HG03175 (cell line): Measurements from ENCODE around the gene MEIS2.

Experiments
- ATAC-seq: cut with Tn5 transposase; IDR thresholded peaks from one replicate; pipeline ENCODE4 v1.9.1; 2021; ENCODE audit warnings: mild to moderate bottlenecking, moderate library complexity; ENCODE audit not compliant: unreplicated experiment

MEIS2 gene

DNA sequence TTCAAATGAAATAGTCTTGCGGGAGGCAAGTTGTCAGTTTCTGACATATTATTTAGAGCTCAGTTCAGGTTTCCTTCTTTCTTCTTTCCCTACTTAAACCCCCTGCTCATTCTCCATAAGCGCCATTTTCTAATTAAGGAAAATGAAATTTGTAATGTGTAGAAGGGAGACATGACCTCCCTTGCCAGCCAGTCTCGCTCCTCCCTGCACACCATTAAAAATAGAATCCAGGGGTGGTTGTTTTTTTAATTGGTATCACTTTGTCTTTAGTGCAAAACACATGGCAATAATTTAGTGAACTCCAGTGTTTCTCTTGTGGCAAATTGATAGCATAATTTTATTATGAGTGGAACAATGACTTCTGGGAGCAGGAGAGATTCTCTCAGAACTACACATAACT lies 160.1 kb downstream of the MEIS2 start:
- no peak for ATAC-seq

DNA sequence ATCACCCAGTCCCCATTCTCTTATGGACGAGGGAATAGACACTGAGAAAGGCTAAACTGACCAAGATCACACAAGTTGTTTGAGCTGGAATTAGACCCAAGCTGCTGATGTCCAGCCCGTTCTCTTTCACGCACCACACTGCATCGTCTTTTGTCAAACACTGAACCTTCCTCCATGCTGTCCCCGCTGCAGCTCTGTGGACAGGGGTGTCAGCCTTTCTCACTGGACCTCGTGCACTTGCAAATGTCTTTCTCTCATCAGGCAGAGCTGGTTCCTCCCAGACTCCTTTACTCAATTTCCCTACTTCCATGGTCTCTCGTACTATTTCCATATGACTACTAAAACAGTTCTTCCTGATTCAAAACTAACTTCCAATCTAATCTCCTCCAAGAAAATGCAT lies 161.6 kb downstream of the MEIS2 start:
- ATAC-seq = no peak

DNA sequence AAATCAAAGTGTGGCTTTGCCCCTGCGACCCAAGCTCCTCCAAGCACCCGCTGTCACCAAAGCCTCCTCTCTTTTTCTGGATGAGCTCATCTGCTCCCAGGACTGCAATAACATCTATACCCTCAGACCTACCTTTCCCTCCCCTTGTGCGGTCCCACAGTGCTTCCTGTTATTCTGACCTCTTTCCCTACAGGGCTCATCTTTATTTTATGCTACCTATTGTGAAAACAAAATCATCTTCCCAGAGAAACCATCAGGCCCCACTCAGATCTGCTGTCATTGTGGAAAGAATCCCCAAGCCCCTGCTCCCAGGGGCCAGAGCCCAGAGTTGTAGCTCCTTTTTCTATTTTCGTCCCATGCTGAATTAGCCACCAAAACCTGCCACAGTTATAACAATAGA lies 162.2 kb downstream of the MEIS2 start:
- no peak for ATAC-seq

DNA sequence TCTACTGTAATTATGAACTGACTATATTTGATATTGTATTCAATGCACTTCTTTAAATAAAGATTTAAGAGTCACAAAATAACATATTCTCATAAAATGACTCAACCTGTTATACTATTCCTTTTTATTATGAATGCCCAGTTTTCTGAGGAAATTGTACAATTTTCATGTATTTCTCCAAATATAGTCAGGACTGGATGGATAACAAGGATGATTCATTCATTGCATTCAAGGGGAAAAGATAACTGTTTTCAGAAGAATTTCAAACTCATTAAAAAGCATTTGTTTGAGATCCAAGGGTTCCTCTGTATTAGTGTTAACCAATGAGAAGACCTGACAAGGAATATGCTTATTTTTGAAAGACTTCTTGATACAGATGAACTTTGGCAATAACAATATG lies 163.7 kb downstream of the MEIS2 start:
- no peak for ATAC-seq

DNA sequence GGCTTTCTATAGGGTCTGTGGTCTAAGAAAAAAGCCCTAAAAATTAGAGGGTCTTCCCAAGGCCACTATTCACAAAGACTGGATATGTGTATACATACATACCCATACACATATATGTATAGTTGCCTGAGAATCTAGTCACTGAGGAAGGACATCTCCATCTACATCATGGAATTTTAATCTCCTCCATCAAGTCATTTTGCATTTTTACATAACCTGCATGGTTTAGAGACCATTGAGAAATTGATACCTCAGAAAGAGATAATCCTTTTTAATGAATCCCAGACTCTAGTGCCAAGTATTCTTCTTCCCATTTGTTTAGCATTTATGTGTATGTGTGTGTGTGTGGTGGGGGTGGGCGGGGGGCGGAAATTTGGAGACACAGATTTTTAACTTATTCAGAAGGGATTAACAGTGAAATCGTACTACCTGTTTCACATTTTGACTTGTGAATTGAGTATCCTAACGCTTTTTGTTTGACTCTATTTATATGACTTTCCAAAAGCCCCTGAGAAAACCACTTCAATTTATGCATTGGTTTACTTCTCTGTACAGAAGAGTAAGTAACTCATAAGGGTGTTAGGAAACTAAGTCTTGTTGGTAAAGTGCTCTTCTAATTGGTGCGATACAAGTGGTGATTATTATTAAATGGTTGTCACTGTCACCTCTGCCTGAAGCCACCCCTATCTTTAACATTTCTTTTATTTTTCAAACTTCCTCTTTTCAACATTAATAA lies 166.9 kb downstream of the MEIS2 start:
- no peak for ATAC-seq

DNA sequence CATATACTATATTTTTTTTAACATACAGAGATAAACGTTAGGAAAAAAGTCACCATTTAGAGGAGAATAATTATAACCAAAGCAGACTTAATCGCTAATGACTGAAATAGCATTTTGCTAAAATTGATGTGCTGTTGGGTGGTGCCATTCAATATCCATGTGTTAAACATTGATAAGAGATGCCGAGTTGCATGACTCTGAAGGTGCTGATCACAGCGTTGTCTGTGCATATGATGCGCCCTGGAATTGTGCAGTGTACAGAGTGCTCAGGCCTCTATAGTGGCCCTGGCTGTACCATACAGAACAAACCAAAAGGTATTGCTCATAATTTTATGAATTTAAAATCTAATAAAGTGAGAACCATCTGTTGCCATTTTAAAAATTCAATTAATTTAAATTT lies 168.3 kb downstream of the MEIS2 start:
- no peak for ATAC-seq

DNA sequence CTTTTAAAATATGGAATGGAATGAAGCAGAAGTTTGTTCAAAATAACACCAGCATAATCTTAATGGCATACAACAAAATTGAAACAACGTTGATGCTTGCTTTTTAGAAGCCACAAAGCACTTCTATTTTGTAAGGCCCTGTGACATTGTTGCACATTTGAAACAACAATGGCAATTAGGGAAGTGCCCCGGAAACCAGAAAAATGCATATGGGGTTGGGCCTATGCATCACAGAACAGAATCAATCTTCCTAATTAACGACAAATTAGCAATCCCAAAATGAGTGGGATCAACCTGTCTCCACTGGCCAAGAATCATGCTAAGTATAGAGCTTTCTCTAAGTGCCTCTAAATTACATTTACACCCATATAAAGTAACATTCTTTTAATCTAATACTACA lies 168.9 kb downstream of the MEIS2 start:
- ATAC-seq = no peak

DNA sequence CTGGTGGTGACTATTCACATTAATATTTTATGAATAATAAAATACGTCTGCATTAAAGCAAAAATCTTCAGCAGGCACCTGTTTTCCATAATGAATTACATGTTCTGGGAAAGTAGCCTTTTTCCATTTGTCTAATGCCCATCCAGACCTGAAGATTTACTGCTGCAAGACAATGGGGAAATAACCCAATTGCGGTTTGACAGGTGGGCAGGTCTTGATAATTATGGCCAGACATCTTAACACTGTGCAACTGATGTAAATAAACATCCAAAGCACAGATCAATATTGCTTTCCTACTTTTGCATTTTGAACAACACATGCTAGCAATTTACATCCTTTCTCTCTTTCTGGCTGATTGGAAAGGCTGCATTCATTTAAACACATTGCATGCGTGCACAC lies 173.9 kb downstream of the MEIS2 start:
- ATAC-seq = no peak

DNA sequence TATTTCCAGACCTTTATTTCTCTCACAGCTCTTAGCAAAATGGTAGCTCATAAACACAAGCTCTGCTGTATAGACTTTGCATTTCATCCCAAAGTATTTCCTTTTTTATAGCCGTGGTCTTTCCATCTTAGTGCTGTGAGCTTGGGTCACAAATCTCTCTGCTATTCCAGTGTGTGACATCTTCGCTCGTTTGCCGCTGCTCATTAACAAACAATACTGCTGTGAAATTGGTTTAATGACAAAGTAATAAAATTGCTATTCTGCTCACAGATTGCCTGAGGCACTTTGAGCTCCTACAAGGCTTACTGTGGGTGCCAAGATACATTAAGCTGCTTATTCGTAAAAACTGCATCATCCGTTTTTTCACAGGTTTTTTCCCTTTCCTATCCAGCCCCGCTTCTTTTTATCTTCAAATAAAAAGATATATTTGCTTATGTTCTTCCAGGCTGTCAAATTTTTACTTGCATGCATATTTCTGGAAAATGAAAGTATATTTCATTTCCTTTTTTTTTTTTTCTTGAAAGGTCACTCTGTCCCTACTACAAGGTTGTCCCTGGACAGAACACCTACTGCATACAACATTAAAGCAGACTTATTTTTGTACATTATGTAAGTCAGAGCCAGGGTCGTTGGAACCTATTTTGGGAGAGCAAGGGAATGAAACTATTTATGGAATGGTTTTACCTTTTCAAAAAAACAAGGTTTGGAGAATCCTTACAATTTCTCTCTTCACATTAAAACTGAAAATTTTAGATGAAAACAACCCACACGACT lies 174.5 kb downstream of the MEIS2 start:
- no peak for ATAC-seq

DNA sequence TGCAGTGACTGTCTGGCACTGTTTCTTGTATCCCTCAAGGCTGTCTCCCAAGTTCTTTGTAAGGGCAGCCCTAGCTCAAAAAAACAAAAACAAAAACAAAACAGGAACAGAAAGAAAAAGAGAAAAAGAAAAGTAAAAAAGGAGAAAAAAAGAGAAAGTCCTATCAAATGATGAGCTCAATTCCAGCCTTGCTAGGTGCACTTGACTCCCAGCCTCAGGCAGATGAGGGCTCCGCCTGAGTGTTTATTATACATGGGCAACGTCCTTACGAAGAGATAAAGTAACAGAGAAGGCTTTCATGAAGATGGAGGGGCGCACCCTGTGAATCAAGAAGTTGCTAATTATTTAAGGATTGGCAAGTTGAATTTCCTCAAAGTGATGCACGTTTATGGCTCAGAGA lies 175.3 kb downstream of the MEIS2 start:
- no peak for ATAC-seq

DNA sequence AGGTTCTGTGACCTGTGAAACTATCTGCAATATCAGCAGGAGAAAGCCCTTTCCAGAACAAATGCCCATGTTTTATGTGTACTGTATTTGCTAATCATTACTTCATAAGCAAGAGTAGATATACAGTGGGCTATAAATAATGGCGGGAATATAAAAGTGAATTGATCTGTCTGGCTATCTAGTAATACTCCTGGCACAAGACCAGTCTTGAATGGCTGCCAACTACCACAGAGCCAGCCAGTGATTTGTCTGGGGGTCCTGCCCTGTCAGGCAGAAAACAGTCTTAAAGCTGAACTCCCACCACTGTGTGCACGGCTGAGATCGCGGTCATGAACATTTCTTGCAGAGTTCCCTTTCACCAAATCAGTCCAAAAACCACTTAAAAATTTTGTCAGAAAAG lies 176.3 kb downstream of the MEIS2 start:
- no peak for ATAC-seq

DNA sequence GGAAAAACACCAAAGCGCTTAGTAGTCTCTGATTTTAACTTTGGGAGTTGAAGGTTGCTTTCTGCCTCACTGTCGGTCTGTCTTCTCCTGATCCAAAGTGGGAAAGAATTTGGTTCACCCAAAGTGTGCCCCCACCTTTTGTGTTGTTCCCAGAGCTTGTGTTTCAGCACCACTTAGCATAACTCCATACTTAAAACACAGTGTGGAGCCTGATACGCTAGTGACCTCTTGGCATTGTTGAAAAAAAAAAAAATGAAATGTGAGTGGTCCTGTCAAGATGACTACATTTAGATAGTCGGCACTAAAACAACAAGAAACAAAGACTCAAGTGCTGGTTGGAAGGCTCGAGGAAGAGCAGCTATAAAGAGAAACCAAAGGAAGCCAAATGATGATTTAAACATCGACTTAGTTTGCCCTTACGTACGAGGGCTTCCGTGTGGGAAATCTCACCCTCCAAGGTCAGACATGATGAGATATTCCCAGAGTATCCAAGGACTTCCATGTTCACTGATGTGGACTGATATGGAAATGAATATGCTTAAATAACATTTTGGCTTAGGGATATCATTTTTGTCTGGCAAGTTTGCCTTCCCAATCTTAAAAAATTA lies 178.8 kb downstream of the MEIS2 start:
- no peak for ATAC-seq

DNA sequence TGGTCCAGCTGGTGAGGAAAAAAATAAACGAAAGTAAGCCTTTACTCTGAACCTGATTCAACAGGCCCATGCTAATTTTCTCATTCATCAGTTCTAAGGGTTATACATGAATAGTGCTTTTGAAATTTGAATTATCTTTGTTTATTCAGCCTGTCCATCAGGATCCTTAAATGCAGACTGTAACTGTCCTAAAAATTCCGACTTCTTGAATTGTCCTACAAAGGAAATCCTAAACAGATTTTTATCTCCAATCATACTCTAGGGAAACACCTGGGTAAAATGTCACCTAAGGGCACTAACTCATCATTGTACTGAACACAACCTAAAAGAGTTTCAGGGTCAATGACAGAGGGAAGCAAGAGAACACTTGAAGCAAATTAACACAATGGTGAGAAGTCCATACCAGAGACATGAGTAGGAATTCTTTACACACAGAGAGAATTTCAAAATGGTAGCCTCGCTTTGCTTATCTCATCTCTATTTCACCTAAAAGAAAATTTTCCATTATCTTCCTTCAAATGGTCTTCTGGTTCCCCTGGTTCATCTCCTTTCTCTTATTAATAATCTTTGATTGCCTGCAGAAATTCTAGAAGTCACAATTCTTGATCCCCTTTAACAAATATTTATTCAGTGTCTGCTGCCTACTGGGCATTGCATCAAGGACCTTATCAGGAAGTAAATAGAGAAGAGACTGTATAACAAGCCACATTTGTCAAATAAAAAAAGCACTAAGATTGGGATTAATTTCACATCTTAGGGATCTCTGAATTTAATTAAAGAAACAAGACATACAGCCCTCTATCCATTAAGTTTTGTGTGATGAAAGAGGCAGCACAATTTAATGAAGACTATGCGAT lies 182.7 kb downstream of the MEIS2 start:
- no peak for ATAC-seq

DNA sequence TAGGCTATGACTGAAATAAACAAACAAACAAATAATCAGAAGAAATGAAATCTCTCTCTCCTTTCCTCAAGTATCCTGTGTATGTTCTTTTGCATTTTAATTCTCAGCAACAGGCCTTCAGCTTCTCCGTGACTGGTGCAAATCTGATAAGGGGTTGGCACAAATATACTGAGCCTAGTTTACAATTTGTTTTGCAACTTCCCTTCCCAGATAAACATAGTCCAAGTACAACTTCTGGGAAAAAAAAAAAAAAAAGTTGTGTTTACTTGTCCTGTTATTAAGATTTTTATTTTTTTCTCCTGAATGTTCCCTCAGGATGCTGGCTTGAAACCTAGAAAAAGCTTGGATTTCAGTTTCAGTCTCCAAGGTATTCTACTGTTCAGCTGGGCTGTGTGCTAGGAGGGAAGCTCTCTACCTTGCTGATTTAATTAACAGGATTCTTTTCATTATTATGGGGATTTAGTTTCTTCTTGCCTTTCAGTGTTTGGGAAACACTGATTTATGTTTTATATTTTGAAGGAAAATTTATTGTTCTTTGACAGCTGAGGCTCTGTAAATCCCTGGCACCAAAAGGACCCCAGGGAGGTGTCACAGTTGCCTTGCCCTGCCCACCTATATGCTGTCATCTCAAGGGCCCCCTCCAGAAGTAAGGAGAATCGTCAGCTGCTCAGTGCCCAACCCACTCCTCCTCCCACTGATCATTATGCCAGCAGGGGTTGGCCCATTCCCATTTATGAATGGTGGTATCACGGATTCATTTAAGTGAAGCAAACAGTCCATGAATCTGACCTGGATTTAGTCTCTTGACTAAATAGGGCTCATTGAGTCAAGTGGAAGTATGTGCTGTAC lies 185.2 kb downstream of the MEIS2 start:
- ATAC-seq = no peak

DNA sequence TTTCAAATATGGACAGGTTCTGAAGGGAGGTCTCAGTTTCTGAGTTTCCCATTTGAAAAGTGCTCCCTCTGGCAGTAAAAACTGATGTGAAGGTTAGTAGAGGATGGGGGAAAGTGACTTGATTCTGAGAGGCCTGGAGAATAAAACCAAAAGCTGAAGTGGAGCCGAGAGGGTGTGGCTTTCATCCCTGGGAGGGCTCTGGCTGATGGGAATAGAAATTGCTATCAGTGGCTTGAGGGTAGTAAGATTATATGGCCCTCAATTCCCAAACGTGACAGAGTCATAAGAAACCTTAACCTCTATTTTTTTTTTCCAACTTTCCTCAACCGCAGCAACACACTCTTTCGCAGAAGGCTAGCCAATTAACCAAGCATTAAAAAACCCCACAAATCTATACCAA lies 185.9 kb downstream of the MEIS2 start:
- no peak for ATAC-seq

DNA sequence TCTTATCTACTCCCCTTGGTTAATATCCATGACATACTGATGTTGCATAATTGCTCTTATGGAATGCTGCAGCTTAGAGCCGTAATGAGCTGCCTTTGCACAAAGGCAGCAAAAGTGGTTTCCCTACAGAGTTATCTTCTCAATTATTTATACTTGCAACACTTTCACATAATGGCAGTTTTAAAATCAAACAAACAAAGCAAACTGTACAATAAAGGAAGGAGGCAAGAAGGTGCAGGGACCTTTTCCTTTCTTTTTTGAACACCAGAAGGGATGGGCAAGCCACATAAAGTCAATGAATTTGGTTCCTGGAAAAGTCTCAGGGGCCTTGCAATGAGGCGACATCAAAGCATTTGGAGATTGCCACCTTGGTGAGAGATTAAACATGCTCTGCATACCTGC lies 188.0 kb downstream of the MEIS2 start:
- no peak for ATAC-seq

DNA sequence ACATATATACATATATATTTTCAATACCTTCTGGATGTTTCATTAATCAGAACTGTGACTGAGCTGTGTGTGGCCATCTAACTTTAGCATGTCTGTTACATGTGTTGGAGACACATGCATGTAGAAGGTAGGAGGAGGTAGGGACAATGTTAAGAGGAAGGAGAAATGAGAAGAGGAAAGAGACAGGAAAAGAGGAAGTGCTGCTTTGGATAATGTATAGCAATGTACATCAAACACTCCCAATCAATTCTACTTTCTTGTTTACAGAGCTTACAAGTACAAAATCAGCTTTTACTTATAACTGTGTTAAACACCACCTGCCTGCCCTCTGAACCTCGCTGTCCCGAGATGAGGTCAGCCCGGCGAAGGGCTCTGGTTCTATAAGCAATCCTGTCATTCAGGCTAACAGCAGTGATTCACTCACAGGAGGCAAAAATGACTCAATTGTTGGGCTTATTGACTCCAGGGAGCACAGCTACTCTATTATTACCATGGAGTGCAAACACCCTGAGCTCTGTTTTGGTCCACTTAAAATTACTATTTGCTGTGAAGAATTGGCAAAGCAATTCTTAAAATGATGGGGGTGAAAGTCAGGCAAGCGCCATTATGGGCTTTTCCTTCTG lies 188.9 kb downstream of the MEIS2 start:
- ATAC-seq = no peak

DNA sequence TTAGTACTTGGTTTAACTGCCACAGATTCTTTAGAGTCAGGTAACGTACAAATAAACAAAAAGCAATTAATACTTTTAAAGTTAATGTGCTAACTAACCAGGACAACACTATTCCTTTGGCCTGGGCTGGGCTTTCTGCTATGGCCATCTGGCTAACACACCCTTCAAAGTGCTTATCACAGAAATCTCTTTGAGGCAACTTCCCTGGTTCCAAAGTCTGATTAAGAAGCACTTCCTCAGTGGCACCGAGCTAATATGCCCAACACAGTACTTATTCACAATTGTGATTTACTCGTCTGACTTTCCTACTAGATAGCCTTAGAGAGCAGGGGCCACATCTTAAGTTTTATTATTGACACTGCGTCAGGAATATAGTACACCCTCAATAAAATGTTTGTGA lies 191.4 kb downstream of the MEIS2 start:
- no peak for ATAC-seq

DNA sequence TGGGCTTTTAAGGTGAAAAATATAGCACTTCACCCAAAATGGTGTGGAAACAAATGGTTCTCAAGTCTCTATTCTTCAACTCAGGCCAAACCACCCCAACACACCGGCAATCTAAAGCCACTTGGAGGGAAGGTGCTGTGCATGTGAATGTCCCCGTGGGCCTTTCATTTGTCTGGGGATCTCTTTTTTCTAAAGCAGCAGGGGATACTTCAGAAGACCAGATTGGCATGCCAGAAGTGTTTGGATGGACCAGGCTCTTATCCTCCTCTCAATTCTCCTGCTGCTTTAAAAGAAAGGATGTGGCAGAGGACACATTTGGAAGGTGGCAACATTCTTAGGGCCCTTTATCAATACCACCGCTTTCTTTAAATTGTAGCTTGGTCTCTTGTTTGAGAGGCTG lies 193.1 kb downstream of the MEIS2 start:
- no peak for ATAC-seq

DNA sequence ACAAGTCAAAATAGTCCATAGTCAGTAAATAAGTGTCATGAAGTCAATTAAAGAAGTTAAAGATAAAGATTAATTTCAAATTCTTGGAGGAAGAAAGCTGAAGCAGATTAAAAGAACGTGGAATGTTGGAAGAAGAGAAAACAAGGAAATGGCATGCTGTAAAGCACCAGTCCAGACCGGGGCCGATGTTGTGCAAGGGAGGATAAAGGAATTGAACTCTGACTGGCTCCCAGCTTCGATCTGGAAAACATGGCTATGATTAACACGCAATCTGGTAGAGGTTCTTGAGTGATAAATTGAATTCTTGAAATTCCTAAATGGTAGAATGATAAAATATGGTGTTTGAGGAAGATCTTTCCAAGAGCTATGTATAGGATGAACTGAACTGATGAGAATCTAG lies 194.4 kb downstream of the MEIS2 start:
- no peak for ATAC-seq
